ENCODE measurements around the gene LNPEP.

DNA sequence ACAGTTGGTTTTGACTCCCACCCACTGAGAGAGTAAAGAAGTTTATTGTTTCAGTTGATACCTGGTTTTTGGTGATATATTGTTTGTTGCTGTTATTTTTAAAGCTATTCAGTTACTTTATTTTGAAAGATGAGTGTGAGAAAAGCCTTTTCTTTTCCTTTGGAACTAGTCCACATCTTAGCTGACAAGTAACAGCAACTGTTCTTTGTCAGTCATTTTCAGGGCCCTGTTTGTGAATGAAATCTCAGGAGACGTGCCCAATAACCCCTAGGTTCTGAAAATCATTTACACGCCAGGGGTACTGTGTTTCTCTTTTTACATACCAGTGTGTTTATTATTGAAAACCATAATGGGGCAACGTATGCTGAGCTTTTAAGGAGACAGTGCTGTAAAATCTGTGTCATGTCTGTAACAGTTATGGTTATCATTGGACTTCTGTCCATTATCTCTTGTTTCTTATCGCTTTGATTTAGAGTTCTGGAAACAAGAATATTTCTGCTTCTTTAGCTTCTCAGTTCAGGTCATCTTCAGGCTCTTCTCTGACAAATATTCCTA lies 131.5 kb downstream of the LNPEP start:
- TF ChIP-seq ZFP30 (CRISPR knock-in tag; IDR thresholded peaks at IDR 0.05) = no peak
- no peak for TF ChIP-seq RARB (CRISPR knock-in tag; IDR thresholded peaks at IDR 0.05)
- no peak for TF ChIP-seq OSR1 (CRISPR knock-in tag; IDR thresholded peaks at IDR 0.05)
- TF ChIP-seq, protein P1, sequence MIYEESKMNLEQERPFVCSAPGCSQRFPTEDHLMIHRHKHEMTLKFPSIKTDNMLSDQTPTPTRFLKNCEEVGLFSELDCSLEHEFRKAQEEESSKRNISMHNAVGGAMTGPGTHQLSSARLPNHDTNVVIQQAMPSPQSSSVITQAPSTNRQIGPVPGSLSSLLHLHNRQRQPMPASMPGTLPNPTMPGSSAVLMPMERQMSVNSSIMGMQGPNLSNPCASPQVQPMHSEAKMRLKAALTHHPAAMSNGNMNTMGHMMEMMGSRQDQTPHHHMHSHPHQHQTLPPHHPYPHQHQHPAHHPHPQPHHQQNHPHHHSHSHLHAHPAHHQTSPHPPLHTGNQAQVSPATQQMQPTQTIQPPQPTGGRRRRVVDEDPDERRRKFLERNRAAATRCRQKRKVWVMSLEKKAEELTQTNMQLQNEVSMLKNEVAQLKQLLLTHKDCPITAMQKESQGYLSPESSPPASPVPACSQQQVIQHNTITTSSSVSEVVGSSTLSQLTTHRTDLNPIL (CRISPR knock-in tag; IDR thresholded peaks at IDR 0.05; ENCODE audit: low read depth) = no peak
- TF ChIP-seq ESRRG (CRISPR knock-in tag; IDR thresholded peaks at IDR 0.05) = no peak
- TF ChIP-seq ZC3H10 (CRISPR knock-in tag; IDR thresholded peaks at IDR 0.05) = no peak
- TF ChIP-seq ZFP3 (CRISPR knock-in tag; IDR thresholded peaks at IDR 0.05) = no peak
- TF ChIP-seq BACH2 (CRISPR knock-in tag; IDR thresholded peaks at IDR 0.05; ENCODE audit: borderline replicate concordance) = no peak
- TF ChIP-seq, protein P2, sequence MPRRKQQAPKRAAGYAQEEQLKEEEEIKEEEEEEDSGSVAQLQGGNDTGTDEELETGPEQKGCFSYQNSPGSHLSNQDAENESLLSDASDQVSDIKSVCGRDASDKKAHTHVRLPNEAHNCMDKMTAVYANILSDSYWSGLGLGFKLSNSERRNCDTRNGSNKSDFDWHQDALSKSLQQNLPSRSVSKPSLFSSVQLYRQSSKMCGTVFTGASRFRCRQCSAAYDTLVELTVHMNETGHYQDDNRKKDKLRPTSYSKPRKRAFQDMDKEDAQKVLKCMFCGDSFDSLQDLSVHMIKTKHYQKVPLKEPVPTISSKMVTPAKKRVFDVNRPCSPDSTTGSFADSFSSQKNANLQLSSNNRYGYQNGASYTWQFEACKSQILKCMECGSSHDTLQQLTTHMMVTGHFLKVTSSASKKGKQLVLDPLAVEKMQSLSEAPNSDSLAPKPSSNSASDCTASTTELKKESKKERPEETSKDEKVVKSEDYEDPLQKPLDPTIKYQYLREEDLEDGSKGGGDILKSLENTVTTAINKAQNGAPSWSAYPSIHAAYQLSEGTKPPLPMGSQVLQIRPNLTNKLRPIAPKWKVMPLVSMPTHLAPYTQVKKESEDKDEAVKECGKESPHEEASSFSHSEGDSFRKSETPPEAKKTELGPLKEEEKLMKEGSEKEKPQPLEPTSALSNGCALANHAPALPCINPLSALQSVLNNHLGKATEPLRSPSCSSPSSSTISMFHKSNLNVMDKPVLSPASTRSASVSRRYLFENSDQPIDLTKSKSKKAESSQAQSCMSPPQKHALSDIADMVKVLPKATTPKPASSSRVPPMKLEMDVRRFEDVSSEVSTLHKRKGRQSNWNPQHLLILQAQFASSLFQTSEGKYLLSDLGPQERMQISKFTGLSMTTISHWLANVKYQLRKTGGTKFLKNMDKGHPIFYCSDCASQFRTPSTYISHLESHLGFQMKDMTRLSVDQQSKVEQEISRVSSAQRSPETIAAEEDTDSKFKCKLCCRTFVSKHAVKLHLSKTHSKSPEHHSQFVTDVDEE (CRISPR knock-in tag; IDR thresholded peaks at IDR 0.05) = no peak
